Mesenchymal stem cell (in vitro differentiated cells and primary cell): ENCODE measurements around the gene BARHL2.

Source experiments
- DNase-seq: peaks from one replicate; pipeline ENCODE4 v3.0.0-alpha.2; 2013
- H2AFZ ChIP-seq: one replicate; pipeline ENCODE4 v1.6.1; 2013; ENCODE audit warnings: low read depth, mild to moderate bottlenecking, control low read depth, inconsistent platforms, low read length, moderate library complexity
- H2AK5ac ChIP-seq: 2 replicates; pipeline ENCODE4 v1.6.1; 2013; ENCODE audit warnings: low read length, moderate library complexity, mild to moderate bottlenecking, inconsistent platforms; ENCODE audit not compliant: severe bottlenecking
- H2BK120ac ChIP-seq: one replicate; pipeline ENCODE4 v1.6.1; 2013; ENCODE audit warnings: low read depth, mild to moderate bottlenecking, inconsistent platforms, low read length, moderate library complexity
- H2BK12ac ChIP-seq, 2 experiments: one replicate each; pipeline ENCODE4 v1.6.1; 2013; ENCODE audit warnings: inconsistent platforms in 2 of 2, low read length in 2 of 2, mild to moderate bottlenecking in 2 of 2, moderate library complexity in 2 of 2, control low read depth in 1 of 2
- H2BK15ac ChIP-seq: one replicate; pipeline ENCODE4 v1.6.1; 2013; ENCODE audit warnings: mild to moderate bottlenecking, low read depth, inconsistent platforms; ENCODE audit not compliant: poor library complexity, severe bottlenecking
- H2BK5ac ChIP-seq: 2 replicates; pipeline ENCODE4 v1.6.1; 2013; ENCODE audit warnings: low read depth, mild to moderate bottlenecking, low read length, control low read depth, inconsistent platforms; ENCODE audit not compliant: poor library complexity, severe bottlenecking
- H3K14ac ChIP-seq, 2 experiments: one replicate each; pipeline ENCODE4 v1.6.1; 2013; ENCODE audit warnings: inconsistent platforms in 2 of 2, low read length in 2 of 2, control low read depth in 1 of 2, mild to moderate bottlenecking in 1 of 2, moderate library complexity in 1 of 2
- H3K18ac ChIP-seq, 2 experiments: one replicate each; pipeline ENCODE4 v1.6.1; 2013; ENCODE audit warnings: inconsistent platforms in 2 of 2, low read length in 2 of 2, control low read depth in 1 of 2, low read depth in 1 of 2, mild to moderate bottlenecking in 1 of 2
- H3K23ac ChIP-seq, 2 experiments: one replicate each; pipeline ENCODE4 v1.6.1; 2013; ENCODE audit warnings: inconsistent platforms in 2 of 2, low read length in 2 of 2, mild to moderate bottlenecking in 2 of 2, moderate library complexity in 2 of 2, control low read depth in 1 of 2
- H3K27ac ChIP-seq: 2 replicates; pipeline ENCODE4 v1.5.1; 2013; ENCODE audit warnings: mild to moderate bottlenecking, moderate library complexity, low read length, control low read depth, inconsistent platforms; ENCODE audit not compliant: poor library complexity, severe bottlenecking
- H3K27me3 ChIP-seq, 2 experiments: 2 replicates each; pipeline versions ENCODE4 v1.6.1 to v1.7.0; 2013; ENCODE audit warnings: low read length in 2 of 2, mild to moderate bottlenecking in 2 of 2, moderate library complexity in 2 of 2, control low read depth in 1 of 2, inconsistent platforms in 1 of 2; ENCODE audit not compliant: control insufficient read depth in 1 of 2, insufficient read depth in 1 of 2
- H3K36me3 ChIP-seq, 2 experiments: 2 replicates each; pipeline versions ENCODE4 v1.6.1 to v1.7.0; 2013; ENCODE audit warnings: low read length in 2 of 2, control low read depth in 1 of 2, inconsistent platforms in 1 of 2, low read depth in 1 of 2, mild to moderate bottlenecking in 1 of 2; ENCODE audit not compliant: insufficient read depth in 2 of 2, control insufficient read depth in 1 of 2
- H3K4ac ChIP-seq, 2 experiments: one replicate each; pipeline ENCODE4 v1.6.1; 2013; ENCODE audit warnings: inconsistent platforms in 2 of 2, low read length in 2 of 2, mild to moderate bottlenecking in 2 of 2, moderate library complexity in 2 of 2, control low read depth in 1 of 2, low read depth in 1 of 2
- H3K4me1 ChIP-seq: 2 replicates; pipeline ENCODE4 v1.6.1; 2013; ENCODE audit warnings: low read depth, low read length, control low read depth; ENCODE audit not compliant: control insufficient read depth, insufficient read depth
- H3K4me2 ChIP-seq: 2 replicates; pipeline ENCODE4 v1.6.1; 2013; ENCODE audit warnings: low read length, mild to moderate bottlenecking, inconsistent platforms; ENCODE audit not compliant: poor library complexity, severe bottlenecking
- H3K4me3 ChIP-seq, 2 experiments: 2 replicates each; pipeline versions ENCODE4 v1.5.1 to v1.7.0; 2013; ENCODE audit warnings: low read length in 2 of 2, mild to moderate bottlenecking in 2 of 2, control low read depth in 1 of 2, low read depth in 1 of 2; ENCODE audit not compliant: insufficient read depth in 1 of 2
- H3K79me1 ChIP-seq: replicated peaks from 2 replicates; pipeline ENCODE4 v1.6.1; 2013; ENCODE audit warnings: mild to moderate bottlenecking, control low read depth, low read length, inconsistent platforms; ENCODE audit not compliant: poor library complexity, severe bottlenecking
- H3K9ac ChIP-seq: 2 replicates; pipeline ENCODE4 v1.7.0; 2013; ENCODE audit warnings: mild to moderate bottlenecking, low read length, moderate library complexity
- H3K9me3 ChIP-seq: 2 replicates; pipeline ENCODE4 v1.7.0; 2013; ENCODE audit warnings: mild to moderate bottlenecking, low read length; ENCODE audit not compliant: control insufficient read depth
- H4K8ac ChIP-seq: one replicate; pipeline ENCODE4 v1.6.1; 2013; ENCODE audit warnings: inconsistent platforms, mild to moderate bottlenecking, low read length, moderate library complexity
- H4K91ac ChIP-seq: one replicate; pipeline ENCODE4 v1.6.1; 2013; ENCODE audit warnings: mild to moderate bottlenecking, low read length, inconsistent platforms
- WGBS: methylation state at CpG from one replicate; pipeline ENCODE4 v1.1.7; 2013; ENCODE audit warnings: mixed read lengths; 5-methylcytosine and 5-hydroxymethylcytosine counted together

The BARHL2 gene

DNA sequence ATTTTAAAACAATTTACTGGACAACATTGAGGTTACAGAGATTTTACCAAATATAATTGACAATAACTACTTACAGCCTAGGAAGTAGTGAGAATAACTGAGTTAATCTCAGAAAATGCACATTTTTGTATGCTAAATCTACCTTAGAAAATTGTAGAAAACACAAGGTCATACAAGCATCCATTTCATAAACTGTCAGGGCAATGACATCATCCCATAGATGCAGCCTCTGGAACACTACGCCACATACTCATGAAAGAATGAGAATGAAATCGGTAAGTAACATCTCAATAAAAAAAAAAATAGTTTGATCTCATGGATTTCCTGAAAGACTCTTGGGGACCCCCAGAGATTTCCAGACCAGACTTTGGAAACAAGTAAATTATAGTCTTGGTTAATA is 28.9 kb upstream of the BARHL2 start:
- Histone ChIP-seq H4K91ac (no peak overlapping the region), H3K27ac (no peak overlapping the region), H3K9ac (no peak overlapping the region), H3K27me3 (peaks cover 5 to 18% of the 10 kb centered on the region in 2 experiments), H2BK120ac (no peak overlapping the region), H3K79me1 (no peaks in the 10 kb centered on the region), H3K14ac (no peak overlapping the region), H3K36me3 (no peaks in the 10 kb centered on the region), H3K18ac (no peak overlapping the region), H3K9me3 (no peaks in the 10 kb centered on the region), H2AK5ac (no peak overlapping the region), H3K4me2 (no peak overlapping the region), H2AFZ (no peak overlapping the region), H2BK15ac (no peak overlapping the region), H3K4ac (no peak overlapping the region), H4K8ac (no peak overlapping the region), H3K23ac (no peak overlapping the region), H3K4me1 (no peaks in the 10 kb centered on the region), H2BK12ac (no peak overlapping the region), H2BK5ac (no peak overlapping the region), H3K4me3 (no peak overlapping the region)
- DNase-seq, result no peak
- WGBS, result 100% methylated on average over 1 of the region's 2 CpGs

DNA sequence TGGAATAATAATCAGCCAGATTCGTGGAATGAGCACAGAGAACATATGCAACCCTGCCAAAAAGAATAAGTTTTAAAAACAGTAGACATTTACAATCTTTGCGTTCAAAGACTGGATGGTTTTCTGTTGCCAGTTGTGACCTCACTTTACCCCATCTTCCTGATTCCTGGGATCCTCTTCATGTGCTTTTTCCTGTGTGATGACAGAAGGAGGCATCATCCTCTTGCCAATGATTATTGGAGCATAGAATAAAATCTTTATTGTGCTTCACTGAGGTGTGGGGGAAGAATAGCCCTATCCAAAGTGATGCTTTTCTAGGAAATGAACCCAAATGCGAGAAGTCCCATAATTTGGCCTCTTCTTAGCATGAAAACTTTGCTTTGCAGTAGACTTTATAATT is 15.0 kb upstream of the BARHL2 start:
- Histone ChIP-seq H3K79me1 (no peaks in the 10 kb centered on the region), H3K27me3 (peaks cover 59 to 85% of the 10 kb centered on the region in 2 experiments), H2BK15ac (no peak overlapping the region)

GRCh38 chr1:90731382-90732050 is 14.4 kb upstream of the BARHL2 start:
- H3K23ac ChIP-seq, result no peak overlapping the region
- 67% methylated on average over 1 of the region's 6 CpGs for WGBS
- H2BK15ac ChIP-seq, result no peak overlapping the region
- no peak overlapping the region for H2BK5ac ChIP-seq
- no peak overlapping the region for H2AFZ ChIP-seq
- H3K4me1 ChIP-seq, result peaks cover 9% of the 10 kb centered on the region
- H3K4me2 ChIP-seq, result no peak overlapping the region
- no peak overlapping the region for H2BK12ac ChIP-seq
- H3K4ac ChIP-seq, result no peak overlapping the region
- peaks cover 65 to 91% of the 10 kb centered on the region in 2 experiments for H3K27me3 ChIP-seq
- H3K27ac ChIP-seq, result no peak overlapping the region
- H3K36me3 ChIP-seq, result no peaks in the 10 kb centered on the region
- H2BK120ac ChIP-seq, result no peak overlapping the region
- no peaks in the 10 kb centered on the region for H3K9me3 ChIP-seq
- H3K9ac ChIP-seq, result no peak overlapping the region
- no peak overlapping the region for H4K8ac ChIP-seq
- no peak overlapping the region for H3K14ac ChIP-seq
- no peak overlapping the region for H3K4me3 ChIP-seq
- no peak for DNase-seq
- no peaks in the 10 kb centered on the region for H3K79me1 ChIP-seq
- H2AK5ac ChIP-seq, result no peak overlapping the region
- H4K91ac ChIP-seq, result no peak overlapping the region
- no peak overlapping the region for H3K18ac ChIP-seq

More for the DNA sequence above, 15.0 kb upstream of the BARHL2 start:
- H3K4me2 ChIP-seq, result no peak overlapping the region
- H2AK5ac ChIP-seq, result no peak overlapping the region
- H3K4me3 ChIP-seq, result no peak overlapping the region
- H3K36me3 ChIP-seq, result no peaks in the 10 kb centered on the region
- no peak overlapping the region for H4K91ac ChIP-seq
- no peak overlapping the region for H3K14ac ChIP-seq
- no peak overlapping the region for H4K8ac ChIP-seq
- H3K4ac ChIP-seq, result no peak overlapping the region
- no peak overlapping the region for H3K18ac ChIP-seq
- no peak overlapping the region for H3K9ac ChIP-seq
- H2BK5ac ChIP-seq, result no peak overlapping the region
- H3K23ac ChIP-seq, result no peak overlapping the region
- no peak overlapping the region for H3K27ac ChIP-seq
- H3K9me3 ChIP-seq, result no peaks in the 10 kb centered on the region
- H3K4me1 ChIP-seq, result peaks cover 5% of the 10 kb centered on the region
- H2BK120ac ChIP-seq, result no peak overlapping the region
- no peak overlapping the region for H2AFZ ChIP-seq
- DNase-seq, result no peak
- no peak overlapping the region for H2BK12ac ChIP-seq
- 63% methylated on average over 3 of the region's 3 CpGs for WGBS

GRCh38 chr1:90730243-90731022 is 13.3 kb upstream of the BARHL2 start:
- H3K4me2 ChIP-seq, result peak overlapping the region; percentile 86
- no peak overlapping the region for H2BK120ac ChIP-seq
- no peak overlapping the region for H4K91ac ChIP-seq
- peaks cover 17% of the 10 kb centered on the region for H3K4me1 ChIP-seq
- no peaks in the 10 kb centered on the region for H3K79me1 ChIP-seq
- no peak overlapping the region for H2BK5ac ChIP-seq
- H2BK15ac ChIP-seq, result no peak overlapping the region
- H2AFZ ChIP-seq, result no peak overlapping the region
- no peak overlapping the region for H2AK5ac ChIP-seq
- H3K14ac ChIP-seq, result no peak overlapping the region
- H3K27me3 ChIP-seq, result peaks cover 76 to 97% of the 10 kb centered on the region in 2 experiments
- no peak overlapping the region for H3K18ac ChIP-seq
- no peaks in the 10 kb centered on the region for H3K36me3 ChIP-seq
- peak; percentile 18 for DNase-seq
- no peak overlapping the region for H3K23ac ChIP-seq
- H3K9ac ChIP-seq, result no peak overlapping the region
- H4K8ac ChIP-seq, result no peak overlapping the region
- no peak overlapping the region for H2BK12ac ChIP-seq
- WGBS, result 2% methylated on average over 51 of the region's 51 CpGs
- peak overlapping the region; percentile 34 to 69 for H3K4me3 ChIP-seq
- H3K4ac ChIP-seq, result no peak overlapping the region
- H3K27ac ChIP-seq, result no peak overlapping the region
- no peaks in the 10 kb centered on the region for H3K9me3 ChIP-seq
